ENCODE measurements around the gene RELN. TPM values are rescaled to one million over a fixed set of nuclear protein-coding genes. Genes with fewer than 3 reads are reported as not detected.

RELN gene
- total and polyA plus RNA-seq, 2 donors from 2014 or later, result 0.95 to 5.4 TPM

DNA sequence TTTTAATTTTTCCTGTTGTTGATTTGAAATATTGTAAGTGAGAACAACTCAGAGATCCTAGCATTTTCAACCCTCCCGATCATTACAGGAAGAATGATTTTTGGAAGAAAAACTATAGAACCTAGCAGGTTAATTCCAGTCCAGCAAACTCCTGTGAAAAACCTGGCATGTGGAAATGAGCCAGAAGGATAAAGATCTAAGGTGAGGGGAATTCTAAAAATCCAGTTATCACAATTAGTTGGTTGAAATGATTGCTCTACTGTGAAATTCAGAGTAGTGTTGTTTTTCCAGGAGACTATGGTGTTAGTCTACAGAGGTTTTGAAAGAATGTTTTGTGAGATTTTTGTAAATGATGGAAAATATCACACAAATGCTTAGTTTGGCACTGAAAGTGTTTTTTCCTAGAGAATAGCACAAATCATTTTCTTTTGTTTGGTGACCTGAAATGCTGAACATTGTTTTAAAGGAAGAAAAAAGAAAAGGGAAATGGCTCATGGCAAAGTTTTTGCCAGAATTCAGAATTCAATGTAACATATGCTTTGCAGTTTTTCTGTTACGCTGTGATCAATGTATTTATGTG lies 391.0 kb downstream of the RELN start:
- no peaks in the 10 kb centered on the region for H3K4me1 ChIP-seq (ENCODE audit: control insufficient read depth in 2 of 3, insufficient read depth in 2 of 3, low read depth in 1 of 3, low read length in 3 of 3)
- FAIRE-seq (no peak), DNase-seq (peak in 1 of 5 donors; percentile 3)
- H3K27ac ChIP-seq (ENCODE audit: low read depth in 2 of 2, low read length in 2 of 2), result no peak overlapping the region
- no peak overlapping the region for H3K9ac ChIP-seq (ENCODE audit: low read length in 3 of 3)
- no peaks in the 10 kb centered on the region for H3K36me3 ChIP-seq (ENCODE audit: control insufficient read depth in 2 of 3, insufficient read depth in 3 of 3, low read length in 3 of 3)
- TF ChIP-seq, protein P1, sequence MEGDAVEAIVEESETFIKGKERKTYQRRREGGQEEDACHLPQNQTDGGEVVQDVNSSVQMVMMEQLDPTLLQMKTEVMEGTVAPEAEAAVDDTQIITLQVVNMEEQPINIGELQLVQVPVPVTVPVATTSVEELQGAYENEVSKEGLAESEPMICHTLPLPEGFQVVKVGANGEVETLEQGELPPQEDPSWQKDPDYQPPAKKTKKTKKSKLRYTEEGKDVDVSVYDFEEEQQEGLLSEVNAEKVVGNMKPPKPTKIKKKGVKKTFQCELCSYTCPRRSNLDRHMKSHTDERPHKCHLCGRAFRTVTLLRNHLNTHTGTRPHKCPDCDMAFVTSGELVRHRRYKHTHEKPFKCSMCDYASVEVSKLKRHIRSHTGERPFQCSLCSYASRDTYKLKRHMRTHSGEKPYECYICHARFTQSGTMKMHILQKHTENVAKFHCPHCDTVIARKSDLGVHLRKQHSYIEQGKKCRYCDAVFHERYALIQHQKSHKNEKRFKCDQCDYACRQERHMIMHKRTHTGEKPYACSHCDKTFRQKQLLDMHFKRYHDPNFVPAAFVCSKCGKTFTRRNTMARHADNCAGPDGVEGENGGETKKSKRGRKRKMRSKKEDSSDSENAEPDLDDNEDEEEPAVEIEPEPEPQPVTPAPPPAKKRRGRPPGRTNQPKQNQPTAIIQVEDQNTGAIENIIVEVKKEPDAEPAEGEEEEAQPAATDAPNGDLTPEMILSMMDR (IDR thresholded peaks at IDR 0.05; ENCODE audit: borderline replicate concordance, extremely low read depth, insufficient read depth), result no peak
- intact Hi-C loops (cut with DNase I), result no loop called here
- no peak overlapping the region for H3K4me3 ChIP-seq (ENCODE audit: low read length in 3 of 3)
- H3K27me3 ChIP-seq (ENCODE audit: control insufficient read depth, insufficient read depth, low read length), result no peaks in the 10 kb centered on the region
- H3K9me3 ChIP-seq (ENCODE audit: control insufficient read depth in 2 of 3, insufficient read depth in 1 of 3, low read length in 3 of 3), result no peaks in the 10 kb centered on the region

DNA sequence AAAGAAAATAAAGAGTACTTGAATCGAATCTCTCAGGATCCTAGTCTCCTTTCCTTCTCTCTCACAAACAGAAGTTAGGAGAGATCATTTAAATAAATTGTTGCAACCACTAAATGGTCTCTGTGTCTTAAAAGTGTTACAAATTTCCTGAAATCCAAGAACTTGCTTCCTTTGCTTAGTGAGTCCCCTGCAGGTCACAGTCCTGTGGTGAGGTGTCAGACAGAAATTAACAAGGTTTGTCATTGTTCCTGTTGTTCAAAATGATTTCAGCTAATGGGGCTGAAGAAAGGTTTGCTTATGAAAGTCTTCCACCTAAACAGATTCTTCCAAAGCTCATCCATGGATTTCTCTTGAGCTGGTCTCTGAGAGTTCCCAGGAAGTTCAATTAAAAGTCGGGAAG lies 391.9 kb downstream of the RELN start:
- Histone ChIP-seq H3K27ac (ENCODE audit: low read depth in 2 of 2, low read length in 2 of 2) (no peak overlapping the region), H3K4me1 (ENCODE audit: control insufficient read depth in 2 of 3, insufficient read depth in 2 of 3, low read depth in 1 of 3, low read length in 3 of 3) (no peaks in the 10 kb centered on the region), H3K36me3 (ENCODE audit: control insufficient read depth in 2 of 3, insufficient read depth in 3 of 3, low read length in 3 of 3) (no peaks in the 10 kb centered on the region), H3K9me3 (ENCODE audit: control insufficient read depth in 2 of 3, insufficient read depth in 1 of 3, low read length in 3 of 3) (no peaks in the 10 kb centered on the region), H3K4me3 (ENCODE audit: low read length in 3 of 3) (no peak overlapping the region), H3K9ac (ENCODE audit: low read length in 3 of 3) (no peak overlapping the region), H3K27me3 (ENCODE audit: control insufficient read depth, insufficient read depth, low read length) (no peaks in the 10 kb centered on the region)
- intact Hi-C loops (cut with DNase I), result no loop called here
- no peak for DNase-seq
- TF ChIP-seq, protein P1 (IDR thresholded peaks at IDR 0.05; ENCODE audit: borderline replicate concordance, extremely low read depth, insufficient read depth), result no peak
- no peak for FAIRE-seq

DNA sequence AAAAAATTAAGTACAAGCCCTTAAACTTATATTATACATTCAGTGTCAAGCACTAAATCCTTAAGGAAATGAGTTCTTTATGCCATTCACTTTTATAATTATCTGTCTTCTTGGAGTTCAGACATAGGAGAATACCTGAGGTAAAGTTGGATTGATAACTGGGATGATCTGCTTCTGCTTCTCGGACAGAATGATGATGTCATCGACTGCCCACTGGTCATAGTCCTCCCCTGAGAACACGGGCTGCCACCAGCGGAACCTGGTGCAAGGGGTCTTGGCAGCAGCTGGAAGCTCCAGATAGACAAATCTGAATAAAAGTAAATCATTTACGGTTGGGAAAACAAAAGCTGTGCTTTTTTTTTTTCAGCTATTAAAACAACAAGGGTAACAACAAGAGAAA lies 395.3 kb downstream of the RELN start:
- FAIRE-seq (no peak), DNase-seq (peak in 1 of 5 donors; percentile 4)
- no peak overlapping the region for H3K27ac ChIP-seq (ENCODE audit: low read depth in 2 of 2, low read length in 2 of 2)
- H3K4me1 ChIP-seq (ENCODE audit: control insufficient read depth in 2 of 3, insufficient read depth in 2 of 3, low read depth in 1 of 3, low read length in 3 of 3), result no peaks in the 10 kb centered on the region
- no peak overlapping the region for H3K4me3 ChIP-seq (ENCODE audit: low read length in 3 of 3)
- intact Hi-C loops (cut with DNase I), result no loop called here
- no peaks in the 10 kb centered on the region for H3K27me3 ChIP-seq (ENCODE audit: control insufficient read depth, insufficient read depth, low read length)
- TF ChIP-seq, protein P1 (IDR thresholded peaks at IDR 0.05; ENCODE audit: borderline replicate concordance, extremely low read depth, insufficient read depth), result no peak
- H3K9ac ChIP-seq (ENCODE audit: low read length in 3 of 3), result no peak overlapping the region
- H3K36me3 ChIP-seq (ENCODE audit: control insufficient read depth in 2 of 3, insufficient read depth in 3 of 3, low read length in 3 of 3), result no peaks in the 10 kb centered on the region
- H3K9me3 ChIP-seq (ENCODE audit: control insufficient read depth in 2 of 3, insufficient read depth in 1 of 3, low read length in 3 of 3), result no peaks in the 10 kb centered on the region

DNA sequence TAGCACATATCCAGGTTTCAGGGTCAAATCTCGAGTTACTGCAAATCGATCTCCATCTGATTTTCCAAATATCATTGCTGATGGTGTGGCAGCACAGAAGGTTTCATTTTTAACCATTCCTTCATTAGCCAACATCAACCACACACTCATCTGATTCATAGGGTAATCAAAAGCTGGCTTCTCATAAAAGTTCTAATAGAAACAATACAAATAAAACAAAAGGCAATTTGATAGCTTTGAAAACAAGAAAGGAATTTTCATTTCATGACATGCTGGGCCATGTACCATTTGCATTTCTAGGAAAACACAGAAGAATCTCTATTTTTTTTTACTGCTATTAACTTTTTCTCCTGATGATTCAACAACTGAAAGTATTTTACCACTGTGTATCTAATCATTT lies 395.8 kb downstream of the RELN start:
- no peaks in the 10 kb centered on the region for H3K9me3 ChIP-seq (ENCODE audit: control insufficient read depth in 2 of 3, insufficient read depth in 1 of 3, low read length in 3 of 3)
- FAIRE-seq, result no peak
- H3K4me1 ChIP-seq (ENCODE audit: control insufficient read depth in 2 of 3, insufficient read depth in 2 of 3, low read depth in 1 of 3, low read length in 3 of 3), result no peaks in the 10 kb centered on the region
- TF ChIP-seq, protein P1 (IDR thresholded peaks at IDR 0.05; ENCODE audit: borderline replicate concordance, extremely low read depth, insufficient read depth), result no peak
- no peak overlapping the region for H3K27ac ChIP-seq (ENCODE audit: low read depth in 2 of 2, low read length in 2 of 2)
- intact Hi-C loops (cut with DNase I), result no loop called here
- DNase-seq, result no peak
- H3K27me3 ChIP-seq (ENCODE audit: control insufficient read depth, insufficient read depth, low read length), result no peaks in the 10 kb centered on the region
- H3K4me3 ChIP-seq (ENCODE audit: low read length in 3 of 3), result no peak overlapping the region
- H3K9ac ChIP-seq (ENCODE audit: low read length in 3 of 3), result no peak overlapping the region
- no peaks in the 10 kb centered on the region for H3K36me3 ChIP-seq (ENCODE audit: control insufficient read depth in 2 of 3, insufficient read depth in 3 of 3, low read length in 3 of 3)
